Activated CD4-positive, alpha-beta memory T cell treated with anti-CD3 and anti-CD28 coated beads for 36 hours (primary cell): ENCODE results near the gene CLPSL2. TPM values are rescaled to one million over a fixed set of nuclear protein-coding genes. Genes with fewer than 3 reads are reported as not detected.

Experiments used
- CTCF ChIA-PET: fragments of 350-600 bp; sonication (Branson Sonifier 250); formaldehyde crosslinking; loops from one replicate; lab custom pipeline; 2021; ENCODE audit warnings: antibody characterized with exemption, inconsistent platforms; lab: Charles Lee
- POLR2A ChIA-PET: fragments of 350-600 bp; sonication (Branson Sonifier 250); formaldehyde crosslinking; loops from one replicate; lab custom pipeline; 2021; ENCODE audit warnings: antibody characterized with exemption; lab: Charles Lee
- DNase-seq: peaks from one replicate; pipeline ENCODE4 v3.0.0-alpha.2; 2020
- H3K27ac Mint-ChIP-seq: one replicate; pipeline ENCODE4 v1.8.0; 2021; ENCODE audit warnings: mixed read lengths
- H3K27me3 Mint-ChIP-seq: one replicate; pipeline ENCODE4 v1.8.0; 2021; ENCODE audit warnings: mixed read lengths
- H3K36me3 Mint-ChIP-seq: one replicate; pipeline ENCODE4 v1.8.0; 2021; ENCODE audit warnings: mixed read lengths
- H3K4me1 Mint-ChIP-seq: one replicate; pipeline ENCODE4 v1.8.0; 2021; ENCODE audit warnings: low read depth, mixed read lengths
- H3K4me3 Mint-ChIP-seq: one replicate; pipeline ENCODE4 v1.8.0; 2021; ENCODE audit warnings: mild to moderate bottlenecking, mixed read lengths
- H3K9me3 Mint-ChIP-seq: one replicate; pipeline ENCODE4 v1.8.0; 2021; ENCODE audit warnings: mixed read lengths
- intact Hi-C: fragments of 100-400 bp; cut with micrococcal nuclease; formaldehyde crosslinking; loops from one replicate; pipeline ENCODE4 v1.15.1; 2023
- total RNA-seq, 2 experiments: library from RNA; stranded (reverse); gene quantifications; one replicate each; pipeline ENCODE4 v1.2.3, GENCODE V29; 2021

Gene CLPSL2
- total RNA-seq, 2 experiments from 2014 or later = not detected

- peaks cover 25% of the 10 kb centered on the region for H3K27me3 Mint-ChIP-seq
- CTCF ChIA-PET = no interaction called here
Observed at GRCh38 chr6:35774116-35774794, 2.1 kb upstream of the CLPSL2 start.

GRCh38 chr6:35775031-35775430, 1.4 kb upstream of the CLPSL2 start:
- Mint-ChIP-seq H3K9me3 (no peaks in the 10 kb centered on the region), H3K27me3 (peaks cover 25% of the 10 kb centered on the region), H3K27ac (no peak overlapping the region), H3K4me1 (peaks cover 5% of the 10 kb centered on the region), H3K4me3 (no peak overlapping the region), H3K36me3 (no peaks in the 10 kb centered on the region)
- DNase-seq = no peak
- intact Hi-C loops = no loop called here
- POLR2A ChIA-PET = interaction anchor here (0.9 kb wide), 1 partner anchor 17 kb away, joined by 3 read pairs; no protein-coding TSS in a partner anchor
- CTCF ChIA-PET = no interaction called here

More at GRCh38 chr6:35774116-35774794, 2.1 kb upstream of the CLPSL2 start:
- Mint-ChIP-seq H3K27ac (no peak overlapping the region), H3K4me1 (peaks cover 5% of the 10 kb centered on the region), H3K4me3 (no peak overlapping the region), H3K36me3 (no peaks in the 10 kb centered on the region), H3K9me3 (no peaks in the 10 kb centered on the region)
- intact Hi-C loops = no loop called here
- POLR2A ChIA-PET = interaction anchor here (0.9 kb wide), 1 partner anchor 18 kb away, joined by 3 read pairs; no protein-coding TSS in a partner anchor
- no peak for DNase-seq

GRCh38 chr6:35777356-35778102, 1.1 kb downstream of the CLPSL2 start:
- Mint-ChIP-seq H3K4me1 (peaks cover 5% of the 10 kb centered on the region), H3K36me3 (no peaks in the 10 kb centered on the region), H3K9me3 (no peaks in the 10 kb centered on the region), H3K4me3 (no peak overlapping the region), H3K27me3 (peaks cover 25% of the 10 kb centered on the region), H3K27ac (no peak overlapping the region)
- ChIA-PET CTCF (no interaction called here), POLR2A (interaction anchor here (0.5 kb wide), 1 partner anchor 16 kb away, joined by 3 read pairs; no protein-coding TSS in a partner anchor)
- intact Hi-C loops = no loop called here
- DNase-seq = no peak

DNA sequence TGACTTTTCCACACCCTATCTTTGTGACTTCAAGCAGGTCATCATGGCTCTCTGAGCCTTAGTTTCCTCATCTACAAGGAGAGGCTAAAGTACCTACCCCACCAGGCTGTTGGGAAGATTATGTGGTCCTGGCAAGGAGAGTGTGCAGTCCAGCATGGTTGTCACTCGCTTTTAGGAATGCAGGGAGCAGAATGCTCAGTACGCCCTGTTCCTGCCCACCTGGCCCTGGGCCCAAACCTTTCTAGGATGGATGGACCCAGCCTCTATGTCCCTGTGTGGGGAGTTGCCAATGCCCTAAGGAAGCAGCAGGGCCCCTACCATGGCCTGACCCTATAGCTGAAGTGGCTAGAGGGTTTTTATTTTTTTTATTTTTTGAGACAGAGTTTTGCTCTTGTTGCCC, 2.0 kb downstream of the CLPSL2 start:
- ChIA-PET POLR2A (interaction anchor here (0.5 kb wide), 1 partner anchor 15 kb away, joined by 3 read pairs; no protein-coding TSS in a partner anchor), CTCF (interaction anchor here (1.0 kb wide), 1 partner anchor 226 kb away, joined by 3 read pairs; no protein-coding TSS in a partner anchor)
- intact Hi-C loops = no loop called here
- Mint-ChIP-seq H3K27me3 (peaks cover 25% of the 10 kb centered on the region), H3K27ac (no peak overlapping the region), H3K9me3 (no peaks in the 10 kb centered on the region), H3K4me1 (peaks cover 5% of the 10 kb centered on the region), H3K36me3 (no peaks in the 10 kb centered on the region), H3K4me3 (no peak overlapping the region)
- DNase-seq = no peak

DNA sequence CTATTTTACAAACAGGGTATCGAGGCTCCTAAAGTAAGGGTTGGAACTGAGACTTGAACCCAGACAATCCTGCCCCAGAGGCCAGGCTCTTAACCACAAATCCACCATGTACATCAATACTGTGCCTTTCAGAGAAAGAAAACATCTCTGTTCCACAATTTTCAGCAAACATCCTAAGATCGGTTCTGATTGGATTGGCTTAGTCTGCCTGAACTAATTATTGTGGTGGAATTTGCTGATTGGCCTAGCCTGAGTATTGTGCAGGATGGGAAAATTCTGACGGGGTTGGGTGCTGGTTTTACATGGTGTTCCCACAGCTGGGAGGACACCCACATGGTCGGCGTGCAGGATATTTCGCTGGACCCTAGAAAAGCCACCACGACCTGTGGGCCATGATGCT, 4.3 kb downstream of the CLPSL2 start, which contains the start of gene CLPSL1:
CLPSL1 (plus strand) TSS at position 301 of the 400 bp plus-strand sequence; CDS start at position 393, 92 bp downstream.
- no peak within 1 kb of the TSS for H3K4me3 Mint-ChIP-seq
- H3K27me3 Mint-ChIP-seq = peaks cover 23% of the 10 kb centered on the region
- no peaks in the 10 kb centered on the region for H3K9me3 Mint-ChIP-seq
- CTCF ChIA-PET = no interaction called here
- H3K36me3 Mint-ChIP-seq = no peaks in the 10 kb centered on the region
- peaks cover 5% of the 10 kb centered on the region for H3K4me1 Mint-ChIP-seq
- DNase-seq = no peak
- POLR2A ChIA-PET = no interaction called here
- intact Hi-C loops = no loop called here
- no peak within 1 kb of the TSS for H3K27ac Mint-ChIP-seq

DNA sequence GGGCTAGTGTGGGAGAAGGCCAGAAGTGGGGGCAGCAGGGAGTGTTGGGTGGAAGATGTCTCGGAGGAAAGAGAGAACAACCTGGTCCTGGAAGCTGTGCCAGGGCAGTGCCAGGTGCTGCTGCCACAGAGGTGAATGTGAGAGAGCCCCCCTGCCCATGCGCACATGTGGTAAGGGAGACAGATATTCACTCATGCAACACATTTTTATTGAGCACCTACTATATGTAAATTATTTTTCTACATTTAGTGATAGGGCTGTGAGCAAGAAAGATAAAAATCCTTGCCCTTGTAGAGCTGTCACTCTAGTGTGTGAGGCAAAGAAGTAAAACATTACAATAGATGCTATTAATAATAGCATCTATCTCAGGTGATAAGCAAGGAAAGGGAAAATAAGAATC, 4.9 kb downstream of the CLPSL2 start:
- intact Hi-C loops = no loop called here

DNA sequence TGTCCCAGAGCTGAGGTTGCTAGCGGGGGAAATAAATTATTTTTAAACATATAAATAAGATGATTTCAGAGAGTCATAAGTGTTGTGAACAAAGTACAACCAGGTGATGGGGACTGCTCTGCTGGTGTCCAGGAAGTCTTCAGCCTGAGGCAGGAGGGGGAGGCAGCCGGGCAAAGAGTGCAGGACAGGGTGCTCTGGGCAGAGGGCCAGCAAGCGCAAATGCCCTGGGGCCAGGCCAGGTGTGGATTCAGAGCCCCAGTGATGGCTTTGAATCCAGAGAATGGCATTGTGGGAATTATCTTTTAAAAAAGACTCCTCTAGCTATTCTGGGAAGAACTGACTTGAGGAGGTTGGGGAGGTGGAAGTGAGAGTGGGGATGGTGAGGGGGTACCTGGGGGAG, 6.0 kb downstream of the CLPSL2 start:
- CTCF ChIA-PET = no interaction called here
- DNase-seq = no peak
- POLR2A ChIA-PET = no interaction called here

More for the DNA sequence above, 4.9 kb downstream of the CLPSL2 start:
- POLR2A ChIA-PET = interaction anchor here (0.7 kb wide), 1 partner anchor 142 kb away, joined by 3 read pairs; no protein-coding TSS in a partner anchor
- CTCF ChIA-PET = no interaction called here
- Mint-ChIP-seq H3K9me3 (no peaks in the 10 kb centered on the region), H3K27me3 (peaks cover 24% of the 10 kb centered on the region), H3K4me3 (no peak overlapping the region), H3K36me3 (no peaks in the 10 kb centered on the region), H3K4me1 (peaks cover 5% of the 10 kb centered on the region), H3K27ac (no peak overlapping the region)
- DNase-seq = no peak

DNA sequence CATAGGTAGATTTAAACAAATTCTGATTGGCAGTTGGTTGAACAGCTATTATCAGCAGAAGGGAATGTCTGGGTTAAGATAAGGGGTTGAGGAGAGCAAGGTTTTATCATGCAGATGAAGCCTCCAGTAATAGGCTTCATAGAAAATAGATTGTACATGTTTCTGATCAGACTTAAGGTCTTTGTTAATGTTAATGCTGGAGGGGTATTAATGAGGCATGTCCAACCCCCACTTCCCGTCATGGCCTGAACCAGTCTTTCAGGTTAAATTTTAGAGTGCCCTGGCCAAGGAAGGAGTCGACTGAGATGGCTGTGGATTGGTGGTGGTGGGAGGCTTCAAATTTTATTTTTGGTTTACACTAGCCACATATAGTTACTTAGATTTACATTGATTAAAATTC, 7.8 kb downstream of the CLPSL2 start:
- Mint-ChIP-seq H3K4me1 (no peaks in the 10 kb centered on the region), H3K27ac (no peak overlapping the region), H3K27me3 (peaks cover 34% of the 10 kb centered on the region), H3K9me3 (no peaks in the 10 kb centered on the region), H3K36me3 (no peaks in the 10 kb centered on the region), H3K4me3 (no peak overlapping the region)
- no peak for DNase-seq
- intact Hi-C loops = no loop called here
- ChIA-PET POLR2A (no interaction called here), CTCF (no interaction called here)

More for the DNA sequence above, 6.0 kb downstream of the CLPSL2 start:
- Mint-ChIP-seq H3K4me3 (no peak overlapping the region), H3K36me3 (no peaks in the 10 kb centered on the region), H3K27ac (no peak overlapping the region), H3K4me1 (peaks cover 2% of the 10 kb centered on the region), H3K27me3 (peaks cover 27% of the 10 kb centered on the region), H3K9me3 (no peaks in the 10 kb centered on the region)
- intact Hi-C loops = no loop called here

DNA sequence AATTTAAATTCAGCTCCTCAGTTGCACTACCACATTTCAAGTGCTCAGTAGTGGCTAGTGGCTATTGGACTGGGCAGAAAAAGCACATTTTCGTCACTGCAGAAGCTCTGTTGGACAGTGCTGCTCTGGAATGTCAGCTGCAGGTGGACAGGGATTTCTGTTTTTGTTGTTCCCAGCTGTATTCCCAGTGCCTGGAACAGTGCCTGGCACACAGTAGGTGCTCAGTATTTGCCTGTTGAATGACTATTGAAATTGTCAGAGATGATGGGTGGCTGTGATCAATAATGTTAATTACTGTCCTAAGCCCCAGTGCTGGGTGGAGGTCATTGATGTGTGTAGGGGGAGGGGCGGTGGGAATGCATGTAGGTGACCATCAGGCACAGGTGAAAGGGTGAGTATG, 9.9 kb downstream of the CLPSL2 start:
- CTCF ChIA-PET = no interaction called here
- H3K4me3 Mint-ChIP-seq = no peak overlapping the region
- POLR2A ChIA-PET = no interaction called here

GRCh38 chr6:35786810-35787209, 10.4 kb downstream of the CLPSL2 start:
- Mint-ChIP-seq H3K27me3 (peaks cover 42% of the 10 kb centered on the region), H3K4me3 (no peak overlapping the region), H3K36me3 (no peaks in the 10 kb centered on the region)

More for the DNA sequence above, 9.9 kb downstream of the CLPSL2 start:
- Mint-ChIP-seq H3K4me1 (no peaks in the 10 kb centered on the region), H3K27ac (no peak overlapping the region), H3K9me3 (no peaks in the 10 kb centered on the region), H3K27me3 (peaks cover 42% of the 10 kb centered on the region), H3K36me3 (no peaks in the 10 kb centered on the region)
- no peak for DNase-seq
- intact Hi-C loops = no loop called here

GRCh38 chr6:35787266-35788218, 11.1 kb downstream of the CLPSL2 start:
- Mint-ChIP-seq H3K36me3 (no peaks in the 10 kb centered on the region), H3K27me3 (peaks cover 42% of the 10 kb centered on the region), H3K4me3 (no peak overlapping the region), H3K9me3 (no peaks in the 10 kb centered on the region), H3K27ac (no peak overlapping the region), H3K4me1 (no peaks in the 10 kb centered on the region)
- no peak for DNase-seq
- intact Hi-C loops = no loop called here
- ChIA-PET CTCF (no interaction called here), POLR2A (no interaction called here)

More at GRCh38 chr6:35786810-35787209, 10.4 kb downstream of the CLPSL2 start:
- ChIA-PET CTCF (no interaction called here), POLR2A (no interaction called here)
- DNase-seq = no peak
- Mint-ChIP-seq H3K4me1 (no peaks in the 10 kb centered on the region), H3K27ac (no peak overlapping the region), H3K9me3 (no peaks in the 10 kb centered on the region)
- intact Hi-C loops = no loop called here
